Eye (tissue), 1 donor: ENCODE data around the gene ADCY5.

ENCODE experiments used
- DNase-seq: peaks from one replicate; pipeline ENCODE4 v3.0.0-alpha.2; 2015

Gene ADCY5

GRCh38 chr3:123404391-123404790 is 44.5 kb downstream of the ADCY5 start:
- DNase-seq, result no peak

GRCh38 chr3:123401836-123402530 is 46.9 kb downstream of the ADCY5 start:
- no peak for DNase-seq

GRCh38 chr3:123400169-123400568 is 48.7 kb downstream of the ADCY5 start:
- DNase-seq, result no peak

GRCh38 chr3:123399653-123400052 is 49.2 kb downstream of the ADCY5 start:
- DNase-seq, result no peak

GRCh38 chr3:123397921-123398785 is 50.7 kb downstream of the ADCY5 start:
- no peak for DNase-seq

GRCh38 chr3:123397050-123397590 is 51.8 kb downstream of the ADCY5 start:
- DNase-seq, result no peak

- peak; percentile 28 for DNase-seq
These were observed 52.5 kb downstream of the ADCY5 start for GRCh38 chr3:123396171-123397049.

GRCh38 chr3:123395235-123395634 is 53.7 kb downstream of the ADCY5 start:
- no peak for DNase-seq

- DNase-seq, result no peak
These were observed 54.4 kb downstream of the ADCY5 start for GRCh38 chr3:123394391-123395020.

- DNase-seq, result no peak
These were observed 55.8 kb downstream of the ADCY5 start for GRCh38 chr3:123392871-123393620.

- no peak for DNase-seq
These were observed 56.5 kb downstream of the ADCY5 start for GRCh38 chr3:123392368-123392767.

- no peak for DNase-seq
These were observed 57.9 kb downstream of the ADCY5 start for GRCh38 chr3:123390865-123391600.

- no peak for DNase-seq
These were observed 59.3 kb downstream of the ADCY5 start for GRCh38 chr3:123389628-123389918.

GRCh38 chr3:123388811-123389627 is 59.9 kb downstream of the ADCY5 start:
- DNase-seq, result no peak

GRCh38 chr3:123388042-123388441 is 60.8 kb downstream of the ADCY5 start:
- DNase-seq, result no peak

GRCh38 chr3:123387532-123387931 is 61.4 kb downstream of the ADCY5 start:
- no peak for DNase-seq

- DNase-seq, result no peak
These were observed 62.3 kb downstream of the ADCY5 start for GRCh38 chr3:123386477-123387040.

GRCh38 chr3:123385981-123386380 is 62.9 kb downstream of the ADCY5 start:
- DNase-seq, result no peak

GRCh38 chr3:123385499-123385898 is 63.4 kb downstream of the ADCY5 start:
- no peak for DNase-seq

GRCh38 chr3:123385001-123385401 is 63.9 kb downstream of the ADCY5 start:
- no peak for DNase-seq
